Sigmoid colon (tissue), 4 donors: ENCODE data around the gene SPEF2.
"Not testable (repeated sequence)": the region's sequence is repeated elsewhere in the genome, so short reads cannot be mapped to it uniquely, and the experiment has no call there.

Source experiments
- POLR2A ChIP-seq, 2 donors: fragments of 450-650 bp; IDR thresholded peaks; one replicate each; pipeline ENCODE4 v1.6.1; 2016; ENCODE audit warnings: antibody characterized with exemption in 2 of 2, mild to moderate bottlenecking in 2 of 2, moderate library complexity in 2 of 2
- POLR2AphosphoS5 ChIP-seq, 4 donors: sonication (generic); formaldehyde crosslinking; IDR thresholded peaks; one replicate each; pipeline ENCODE4 v1.6.1; 2017; ENCODE audit warnings: antibody characterized with exemption in 4 of 4
- TF ChIP-seq, protein P1 (sequence below), 4 experiments: fragments of 450-650 bp in 3 of 4; fragments of 200-600 bp in 1 of 4; IDR thresholded peaks; one replicate each; pipeline ENCODE4 v1.5.1; 2016 to 2019; ENCODE audit warnings: antibody characterized with exemption in 4 of 4, mild to moderate bottlenecking in 3 of 4, moderate library complexity in 2 of 4

DNA sequence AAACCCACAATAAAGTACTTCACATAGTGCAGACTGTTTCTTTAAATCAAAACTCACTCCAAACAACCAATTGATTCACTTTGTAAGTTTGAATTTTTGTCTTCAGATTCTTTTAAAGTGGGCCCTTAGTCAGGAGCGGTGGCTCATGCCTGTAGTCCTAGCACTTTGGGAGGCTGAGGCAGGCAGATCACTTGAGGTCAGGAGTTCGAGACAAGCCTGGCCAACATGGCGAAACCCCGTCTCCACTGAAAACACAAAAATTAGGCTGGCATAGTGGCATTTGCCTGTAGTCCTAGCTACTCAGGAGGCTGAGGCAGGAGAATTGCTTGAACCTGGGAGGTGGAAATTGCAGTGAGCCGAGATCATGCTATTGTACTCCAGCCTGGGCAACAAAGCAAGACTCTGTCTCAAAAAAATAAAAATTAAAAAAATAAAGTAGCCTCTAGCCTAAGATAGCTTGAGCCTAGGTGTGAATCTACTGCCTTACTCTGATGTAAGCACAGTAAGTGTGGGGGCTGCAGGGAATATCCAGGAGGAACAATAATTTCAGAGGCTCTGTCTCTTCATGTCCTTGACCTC lies 238.6 kb downstream of the SPEF2 start:
- not testable (repeated sequence) for TF ChIP-seq POLR2A, POLR2AphosphoS5 (IDR thresholded peaks at IDR 0.05)
- TF ChIP-seq, protein P1, sequence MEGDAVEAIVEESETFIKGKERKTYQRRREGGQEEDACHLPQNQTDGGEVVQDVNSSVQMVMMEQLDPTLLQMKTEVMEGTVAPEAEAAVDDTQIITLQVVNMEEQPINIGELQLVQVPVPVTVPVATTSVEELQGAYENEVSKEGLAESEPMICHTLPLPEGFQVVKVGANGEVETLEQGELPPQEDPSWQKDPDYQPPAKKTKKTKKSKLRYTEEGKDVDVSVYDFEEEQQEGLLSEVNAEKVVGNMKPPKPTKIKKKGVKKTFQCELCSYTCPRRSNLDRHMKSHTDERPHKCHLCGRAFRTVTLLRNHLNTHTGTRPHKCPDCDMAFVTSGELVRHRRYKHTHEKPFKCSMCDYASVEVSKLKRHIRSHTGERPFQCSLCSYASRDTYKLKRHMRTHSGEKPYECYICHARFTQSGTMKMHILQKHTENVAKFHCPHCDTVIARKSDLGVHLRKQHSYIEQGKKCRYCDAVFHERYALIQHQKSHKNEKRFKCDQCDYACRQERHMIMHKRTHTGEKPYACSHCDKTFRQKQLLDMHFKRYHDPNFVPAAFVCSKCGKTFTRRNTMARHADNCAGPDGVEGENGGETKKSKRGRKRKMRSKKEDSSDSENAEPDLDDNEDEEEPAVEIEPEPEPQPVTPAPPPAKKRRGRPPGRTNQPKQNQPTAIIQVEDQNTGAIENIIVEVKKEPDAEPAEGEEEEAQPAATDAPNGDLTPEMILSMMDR (IDR thresholded peaks at IDR 0.05) = not testable (repeated sequence)
